ENCODE results near the gene MTMR3.

DNA sequence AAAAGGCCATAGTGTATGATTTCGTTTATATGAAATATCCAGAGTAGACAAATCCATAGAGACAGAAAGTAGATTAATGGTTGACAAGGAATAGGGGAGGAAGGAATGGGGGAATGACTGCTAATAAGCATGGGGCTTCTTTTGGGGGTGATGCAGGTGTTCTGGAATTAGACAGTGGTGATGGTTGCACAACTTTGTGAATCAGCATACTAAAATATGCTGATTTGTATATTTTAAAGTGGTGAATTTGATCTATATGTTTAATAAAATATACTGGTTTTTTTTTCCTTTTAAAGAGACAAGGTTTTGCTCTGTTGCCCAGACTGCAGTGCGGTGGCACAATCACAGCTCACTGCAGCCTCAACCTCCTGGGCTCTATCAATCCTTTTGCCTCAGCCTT lies 190.8 kb downstream of the MTMR3 start:
- TF ChIP-seq CHD2 (IDR thresholded peaks at IDR 0.05; ENCODE audit: low read length) = no peak
- TF ChIP-seq, protein P1, sequence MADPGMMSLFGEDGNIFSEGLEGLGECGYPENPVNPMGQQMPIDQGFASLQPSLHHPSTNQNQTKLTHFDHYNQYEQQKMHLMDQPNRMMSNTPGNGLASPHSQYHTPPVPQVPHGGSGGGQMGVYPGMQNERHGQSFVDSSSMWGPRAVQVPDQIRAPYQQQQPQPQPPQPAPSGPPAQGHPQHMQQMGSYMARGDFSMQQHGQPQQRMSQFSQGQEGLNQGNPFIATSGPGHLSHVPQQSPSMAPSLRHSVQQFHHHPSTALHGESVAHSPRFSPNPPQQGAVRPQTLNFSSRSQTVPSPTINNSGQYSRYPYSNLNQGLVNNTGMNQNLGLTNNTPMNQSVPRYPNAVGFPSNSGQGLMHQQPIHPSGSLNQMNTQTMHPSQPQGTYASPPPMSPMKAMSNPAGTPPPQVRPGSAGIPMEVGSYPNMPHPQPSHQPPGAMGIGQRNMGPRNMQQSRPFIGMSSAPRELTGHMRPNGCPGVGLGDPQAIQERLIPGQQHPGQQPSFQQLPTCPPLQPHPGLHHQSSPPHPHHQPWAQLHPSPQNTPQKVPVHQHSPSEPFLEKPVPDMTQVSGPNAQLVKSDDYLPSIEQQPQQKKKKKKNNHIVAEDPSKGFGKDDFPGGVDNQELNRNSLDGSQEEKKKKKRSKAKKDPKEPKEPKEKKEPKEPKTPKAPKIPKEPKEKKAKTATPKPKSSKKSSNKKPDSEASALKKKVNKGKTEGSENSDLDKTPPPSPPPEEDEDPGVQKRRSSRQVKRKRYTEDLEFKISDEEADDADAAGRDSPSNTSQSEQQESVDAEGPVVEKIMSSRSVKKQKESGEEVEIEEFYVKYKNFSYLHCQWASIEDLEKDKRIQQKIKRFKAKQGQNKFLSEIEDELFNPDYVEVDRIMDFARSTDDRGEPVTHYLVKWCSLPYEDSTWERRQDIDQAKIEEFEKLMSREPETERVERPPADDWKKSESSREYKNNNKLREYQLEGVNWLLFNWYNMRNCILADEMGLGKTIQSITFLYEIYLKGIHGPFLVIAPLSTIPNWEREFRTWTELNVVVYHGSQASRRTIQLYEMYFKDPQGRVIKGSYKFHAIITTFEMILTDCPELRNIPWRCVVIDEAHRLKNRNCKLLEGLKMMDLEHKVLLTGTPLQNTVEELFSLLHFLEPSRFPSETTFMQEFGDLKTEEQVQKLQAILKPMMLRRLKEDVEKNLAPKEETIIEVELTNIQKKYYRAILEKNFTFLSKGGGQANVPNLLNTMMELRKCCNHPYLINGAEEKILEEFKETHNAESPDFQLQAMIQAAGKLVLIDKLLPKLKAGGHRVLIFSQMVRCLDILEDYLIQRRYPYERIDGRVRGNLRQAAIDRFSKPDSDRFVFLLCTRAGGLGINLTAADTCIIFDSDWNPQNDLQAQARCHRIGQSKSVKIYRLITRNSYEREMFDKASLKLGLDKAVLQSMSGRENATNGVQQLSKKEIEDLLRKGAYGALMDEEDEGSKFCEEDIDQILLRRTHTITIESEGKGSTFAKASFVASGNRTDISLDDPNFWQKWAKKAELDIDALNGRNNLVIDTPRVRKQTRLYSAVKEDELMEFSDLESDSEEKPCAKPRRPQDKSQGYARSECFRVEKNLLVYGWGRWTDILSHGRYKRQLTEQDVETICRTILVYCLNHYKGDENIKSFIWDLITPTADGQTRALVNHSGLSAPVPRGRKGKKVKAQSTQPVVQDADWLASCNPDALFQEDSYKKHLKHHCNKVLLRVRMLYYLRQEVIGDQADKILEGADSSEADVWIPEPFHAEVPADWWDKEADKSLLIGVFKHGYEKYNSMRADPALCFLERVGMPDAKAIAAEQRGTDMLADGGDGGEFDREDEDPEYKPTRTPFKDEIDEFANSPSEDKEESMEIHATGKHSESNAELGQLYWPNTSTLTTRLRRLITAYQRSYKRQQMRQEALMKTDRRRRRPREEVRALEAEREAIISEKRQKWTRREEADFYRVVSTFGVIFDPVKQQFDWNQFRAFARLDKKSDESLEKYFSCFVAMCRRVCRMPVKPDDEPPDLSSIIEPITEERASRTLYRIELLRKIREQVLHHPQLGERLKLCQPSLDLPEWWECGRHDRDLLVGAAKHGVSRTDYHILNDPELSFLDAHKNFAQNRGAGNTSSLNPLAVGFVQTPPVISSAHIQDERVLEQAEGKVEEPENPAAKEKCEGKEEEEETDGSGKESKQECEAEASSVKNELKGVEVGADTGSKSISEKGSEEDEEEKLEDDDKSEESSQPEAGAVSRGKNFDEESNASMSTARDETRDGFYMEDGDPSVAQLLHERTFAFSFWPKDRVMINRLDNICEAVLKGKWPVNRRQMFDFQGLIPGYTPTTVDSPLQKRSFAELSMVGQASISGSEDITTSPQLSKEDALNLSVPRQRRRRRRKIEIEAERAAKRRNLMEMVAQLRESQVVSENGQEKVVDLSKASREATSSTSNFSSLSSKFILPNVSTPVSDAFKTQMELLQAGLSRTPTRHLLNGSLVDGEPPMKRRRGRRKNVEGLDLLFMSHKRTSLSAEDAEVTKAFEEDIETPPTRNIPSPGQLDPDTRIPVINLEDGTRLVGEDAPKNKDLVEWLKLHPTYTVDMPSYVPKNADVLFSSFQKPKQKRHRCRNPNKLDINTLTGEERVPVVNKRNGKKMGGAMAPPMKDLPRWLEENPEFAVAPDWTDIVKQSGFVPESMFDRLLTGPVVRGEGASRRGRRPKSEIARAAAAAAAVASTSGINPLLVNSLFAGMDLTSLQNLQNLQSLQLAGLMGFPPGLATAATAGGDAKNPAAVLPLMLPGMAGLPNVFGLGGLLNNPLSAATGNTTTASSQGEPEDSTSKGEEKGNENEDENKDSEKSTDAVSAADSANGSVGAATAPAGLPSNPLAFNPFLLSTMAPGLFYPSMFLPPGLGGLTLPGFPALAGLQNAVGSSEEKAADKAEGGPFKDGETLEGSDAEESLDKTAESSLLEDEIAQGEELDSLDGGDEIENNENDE (IDR thresholded peaks at IDR 0.05; ENCODE audit: insufficient replicate concordance, low read length) = no peak
- TF ChIP-seq, protein P2, sequence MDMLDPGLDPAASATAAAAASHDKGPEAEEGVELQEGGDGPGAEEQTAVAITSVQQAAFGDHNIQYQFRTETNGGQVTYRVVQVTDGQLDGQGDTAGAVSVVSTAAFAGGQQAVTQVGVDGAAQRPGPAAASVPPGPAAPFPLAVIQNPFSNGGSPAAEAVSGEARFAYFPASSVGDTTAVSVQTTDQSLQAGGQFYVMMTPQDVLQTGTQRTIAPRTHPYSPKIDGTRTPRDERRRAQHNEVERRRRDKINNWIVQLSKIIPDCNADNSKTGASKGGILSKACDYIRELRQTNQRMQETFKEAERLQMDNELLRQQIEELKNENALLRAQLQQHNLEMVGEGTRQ (IDR thresholded peaks at IDR 0.05; ENCODE audit: low read length) = no peak
- TF ChIP-seq, protein P3, sequence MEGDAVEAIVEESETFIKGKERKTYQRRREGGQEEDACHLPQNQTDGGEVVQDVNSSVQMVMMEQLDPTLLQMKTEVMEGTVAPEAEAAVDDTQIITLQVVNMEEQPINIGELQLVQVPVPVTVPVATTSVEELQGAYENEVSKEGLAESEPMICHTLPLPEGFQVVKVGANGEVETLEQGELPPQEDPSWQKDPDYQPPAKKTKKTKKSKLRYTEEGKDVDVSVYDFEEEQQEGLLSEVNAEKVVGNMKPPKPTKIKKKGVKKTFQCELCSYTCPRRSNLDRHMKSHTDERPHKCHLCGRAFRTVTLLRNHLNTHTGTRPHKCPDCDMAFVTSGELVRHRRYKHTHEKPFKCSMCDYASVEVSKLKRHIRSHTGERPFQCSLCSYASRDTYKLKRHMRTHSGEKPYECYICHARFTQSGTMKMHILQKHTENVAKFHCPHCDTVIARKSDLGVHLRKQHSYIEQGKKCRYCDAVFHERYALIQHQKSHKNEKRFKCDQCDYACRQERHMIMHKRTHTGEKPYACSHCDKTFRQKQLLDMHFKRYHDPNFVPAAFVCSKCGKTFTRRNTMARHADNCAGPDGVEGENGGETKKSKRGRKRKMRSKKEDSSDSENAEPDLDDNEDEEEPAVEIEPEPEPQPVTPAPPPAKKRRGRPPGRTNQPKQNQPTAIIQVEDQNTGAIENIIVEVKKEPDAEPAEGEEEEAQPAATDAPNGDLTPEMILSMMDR (IDR thresholded peaks at IDR 0.05; ENCODE audit: control extremely low read depth in 1 of 3, insufficient read depth in 1 of 3, low read depth in 1 of 3, low read length in 3 of 3) = no peak
